GM12872 (cell line): ENCODE measurements around the gene FSD2.

Experiments
- TF ChIP-seq, protein P1 (sequence below): IDR thresholded peaks from 3 replicates; pipeline ENCODE4 v1.5.1; 2011; ENCODE audit warnings: low read depth, mild to moderate bottlenecking, low read length, moderate library complexity; ENCODE audit not compliant: insufficient read depth

The FSD2 gene

DNA sequence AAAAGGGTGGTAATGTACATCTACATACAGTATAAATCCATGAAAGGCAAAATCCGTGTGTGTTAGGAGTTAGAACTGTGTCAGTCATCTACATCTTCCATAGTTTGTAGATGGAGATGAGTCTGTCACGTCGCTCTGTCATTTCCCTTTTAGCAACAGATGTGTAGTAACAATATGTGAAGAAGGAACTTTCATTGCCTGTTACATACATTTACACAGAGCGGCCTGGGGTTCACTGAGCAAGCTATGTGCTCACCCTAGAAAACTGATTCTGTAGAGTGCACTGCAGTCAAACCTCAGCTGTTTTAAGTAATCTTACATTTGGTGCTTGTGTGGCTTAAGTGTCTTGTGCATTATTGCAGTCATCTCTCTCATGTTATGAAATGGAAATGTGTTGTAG, 54.6 kb downstream of the FSD2 start:
- TF ChIP-seq, protein P1, sequence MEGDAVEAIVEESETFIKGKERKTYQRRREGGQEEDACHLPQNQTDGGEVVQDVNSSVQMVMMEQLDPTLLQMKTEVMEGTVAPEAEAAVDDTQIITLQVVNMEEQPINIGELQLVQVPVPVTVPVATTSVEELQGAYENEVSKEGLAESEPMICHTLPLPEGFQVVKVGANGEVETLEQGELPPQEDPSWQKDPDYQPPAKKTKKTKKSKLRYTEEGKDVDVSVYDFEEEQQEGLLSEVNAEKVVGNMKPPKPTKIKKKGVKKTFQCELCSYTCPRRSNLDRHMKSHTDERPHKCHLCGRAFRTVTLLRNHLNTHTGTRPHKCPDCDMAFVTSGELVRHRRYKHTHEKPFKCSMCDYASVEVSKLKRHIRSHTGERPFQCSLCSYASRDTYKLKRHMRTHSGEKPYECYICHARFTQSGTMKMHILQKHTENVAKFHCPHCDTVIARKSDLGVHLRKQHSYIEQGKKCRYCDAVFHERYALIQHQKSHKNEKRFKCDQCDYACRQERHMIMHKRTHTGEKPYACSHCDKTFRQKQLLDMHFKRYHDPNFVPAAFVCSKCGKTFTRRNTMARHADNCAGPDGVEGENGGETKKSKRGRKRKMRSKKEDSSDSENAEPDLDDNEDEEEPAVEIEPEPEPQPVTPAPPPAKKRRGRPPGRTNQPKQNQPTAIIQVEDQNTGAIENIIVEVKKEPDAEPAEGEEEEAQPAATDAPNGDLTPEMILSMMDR, result no peak

DNA sequence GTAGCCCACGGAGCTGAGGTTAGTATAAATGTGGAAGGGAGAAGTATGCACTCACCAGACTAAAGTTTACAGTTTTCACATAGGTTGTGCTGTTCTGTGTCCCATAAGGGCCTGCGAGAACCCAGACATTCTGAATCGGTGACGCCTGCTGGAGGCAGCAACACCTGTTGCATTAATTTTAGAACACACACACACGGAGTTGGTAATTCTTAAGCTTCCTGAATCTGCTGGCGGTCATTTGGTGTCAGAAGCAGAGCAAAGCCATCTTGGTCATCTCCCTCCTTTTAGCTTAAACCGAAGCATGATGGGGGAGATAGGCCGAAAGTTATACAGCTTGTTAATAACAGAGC, 55.1 kb downstream of the FSD2 start:
- TF ChIP-seq, protein P1, result peak; percentile 19; the same call in 1 of the 3 replicates

DNA sequence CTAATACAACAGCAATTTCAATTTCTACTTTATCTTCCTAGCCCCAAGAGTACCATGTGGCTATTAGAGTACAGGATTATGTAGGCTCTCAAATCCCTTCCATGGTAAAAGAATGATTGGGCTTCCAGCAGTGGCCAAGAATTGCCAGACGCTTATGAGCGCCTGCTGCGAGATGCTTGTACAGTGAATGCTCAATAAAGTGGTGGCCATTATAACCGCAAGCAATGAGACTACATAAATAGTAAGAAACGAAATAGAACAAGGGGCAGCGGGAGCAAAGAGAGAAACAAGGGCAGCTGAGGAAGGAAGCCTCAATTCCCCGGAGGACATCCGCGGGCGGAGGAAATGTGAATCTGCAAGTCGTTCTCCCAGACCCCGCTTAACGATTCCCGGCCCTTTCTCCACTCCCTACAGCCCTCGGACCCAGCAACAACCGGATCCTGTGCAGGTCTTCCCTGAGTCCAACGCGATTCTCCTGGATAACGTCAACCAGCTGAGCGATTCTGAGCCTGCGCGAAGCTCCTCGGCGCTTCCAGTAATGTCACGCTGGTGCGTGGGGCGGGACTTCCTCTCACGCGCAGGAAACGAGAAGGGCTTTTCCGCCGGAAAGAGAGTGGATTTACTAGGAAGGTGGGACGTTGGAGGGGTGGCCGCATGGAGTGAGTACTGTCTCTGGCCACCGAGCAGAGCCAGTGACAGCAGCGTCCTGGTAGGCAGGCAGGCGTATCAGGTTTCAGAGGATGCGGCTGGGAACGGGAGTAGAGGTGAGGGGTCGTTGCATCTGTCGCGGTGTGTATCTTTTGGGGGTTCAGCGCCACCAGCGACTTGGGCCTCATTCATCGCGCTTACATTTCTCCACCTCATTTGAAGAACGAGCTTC, 55.7 kb downstream of the FSD2 start:
- TF ChIP-seq, protein P1, result no peak

DNA sequence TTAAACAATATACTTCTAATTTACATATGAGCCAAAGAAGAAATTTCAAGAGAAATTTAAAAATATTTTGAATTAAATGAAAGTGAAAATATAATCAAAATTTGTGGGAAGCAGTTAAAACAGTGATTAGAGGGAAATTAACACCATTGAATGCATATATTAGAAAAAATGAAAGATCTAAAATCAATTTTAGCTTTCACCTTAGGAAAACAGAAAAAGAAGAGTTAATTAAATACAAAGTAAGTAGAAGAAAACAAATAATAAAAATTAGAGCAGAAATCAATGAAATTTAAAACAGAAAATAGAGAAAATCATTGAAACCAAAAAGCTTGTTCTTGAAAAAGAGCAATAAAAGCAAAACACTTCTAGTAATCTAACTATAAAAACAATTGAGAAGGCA, 57.6 kb downstream of the FSD2 start:
- TF ChIP-seq, protein P1, result no peak

DNA sequence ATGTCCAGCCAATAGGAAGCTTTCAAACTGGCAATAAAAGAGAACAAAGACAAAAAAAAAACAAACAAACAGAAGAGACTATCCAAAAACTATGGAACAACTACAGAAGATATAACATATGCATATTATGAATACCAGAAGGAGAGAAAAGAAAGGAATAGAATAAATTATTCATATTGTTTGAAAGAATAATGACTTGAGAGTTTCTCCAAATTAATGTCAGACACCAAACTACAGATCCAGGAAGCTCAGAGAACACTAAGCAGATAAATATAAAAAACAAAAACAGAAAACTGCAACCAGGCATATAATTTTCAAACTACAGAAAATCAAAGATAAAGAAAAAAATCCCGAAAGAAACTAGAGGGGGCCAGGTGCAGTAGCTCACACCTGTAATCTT, 62.1 kb downstream of the FSD2 start:
- TF ChIP-seq, protein P1, result no peak

DNA sequence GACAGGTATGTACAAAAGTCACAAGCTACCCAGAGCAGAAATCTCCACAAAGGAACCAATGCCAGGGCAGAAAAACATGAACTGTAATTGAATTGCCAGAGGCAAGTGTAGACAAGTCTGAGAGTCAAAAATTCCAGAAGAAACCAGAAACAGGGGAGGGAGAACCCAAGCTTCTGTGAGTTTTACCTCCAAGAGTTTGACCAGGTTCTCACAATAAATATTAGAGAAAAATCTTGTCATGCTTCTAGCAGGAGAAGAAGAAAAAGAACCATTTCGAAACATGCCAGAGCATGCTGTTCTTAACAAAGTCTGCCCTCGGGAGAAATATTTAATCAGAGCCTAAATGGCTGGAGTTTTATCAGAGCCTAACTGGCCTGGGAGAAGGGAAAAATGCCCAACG, 63.7 kb downstream of the FSD2 start:
- TF ChIP-seq, protein P1, result no peak

DNA sequence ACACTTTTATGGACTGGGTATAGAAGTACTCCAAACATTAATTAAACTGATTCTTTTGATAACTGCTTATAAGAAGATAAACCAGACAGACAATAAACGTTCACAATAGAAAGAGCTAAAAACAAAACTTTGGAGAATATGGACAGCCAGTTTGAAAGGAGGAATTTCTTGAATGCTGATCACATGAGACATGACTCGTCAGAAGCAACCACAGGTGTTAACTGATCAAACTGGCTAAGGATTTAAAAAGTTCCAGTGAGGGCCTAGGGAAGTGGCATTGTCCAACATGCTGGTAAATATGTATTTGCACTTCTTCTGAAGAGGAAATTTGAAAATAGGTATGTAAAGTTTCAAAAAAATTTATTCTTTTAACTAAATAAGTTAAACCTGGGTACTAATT, 66.8 kb downstream of the FSD2 start:
- TF ChIP-seq, protein P1, result no peak
